GM12875 (cell line): Measurements from ENCODE around the gene HDGF.

Source experiments
- H3K4me3 ChIP-seq: one replicate; pipeline ENCODE4 v1.5.1; 2011; ENCODE audit warnings: low read depth, low read length, control low read depth
- TF ChIP-seq, protein P1 (sequence below): IDR thresholded peaks from 2 replicates; pipeline ENCODE4 v1.5.1; 2011; ENCODE audit warnings: low read depth, mild to moderate bottlenecking, control low read depth, inconsistent platforms, low read length, moderate library complexity, borderline replicate concordance; ENCODE audit not compliant: insufficient read depth

HDGF gene

DNA sequence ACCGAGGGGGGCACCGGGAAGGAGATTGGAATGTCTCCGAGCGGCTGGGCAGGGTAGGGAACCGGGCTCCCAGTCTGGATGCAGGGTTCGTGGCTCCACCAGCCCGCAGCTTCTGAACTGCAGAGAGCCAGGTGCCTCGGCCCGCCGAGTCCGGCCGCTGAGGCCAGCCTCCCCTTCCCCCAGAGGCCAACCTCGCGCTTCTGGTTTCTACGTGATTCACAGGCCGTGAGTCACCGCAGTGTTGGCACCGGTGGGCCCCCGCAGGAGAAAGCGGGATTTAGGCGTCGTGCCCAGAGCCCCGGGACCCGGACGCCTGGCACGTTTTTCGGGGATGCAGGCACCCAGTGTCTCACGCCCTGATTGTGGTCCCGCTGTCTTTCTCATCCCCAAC, 46.5 kb downstream of the HDGF start:
- TF ChIP-seq, protein P1, sequence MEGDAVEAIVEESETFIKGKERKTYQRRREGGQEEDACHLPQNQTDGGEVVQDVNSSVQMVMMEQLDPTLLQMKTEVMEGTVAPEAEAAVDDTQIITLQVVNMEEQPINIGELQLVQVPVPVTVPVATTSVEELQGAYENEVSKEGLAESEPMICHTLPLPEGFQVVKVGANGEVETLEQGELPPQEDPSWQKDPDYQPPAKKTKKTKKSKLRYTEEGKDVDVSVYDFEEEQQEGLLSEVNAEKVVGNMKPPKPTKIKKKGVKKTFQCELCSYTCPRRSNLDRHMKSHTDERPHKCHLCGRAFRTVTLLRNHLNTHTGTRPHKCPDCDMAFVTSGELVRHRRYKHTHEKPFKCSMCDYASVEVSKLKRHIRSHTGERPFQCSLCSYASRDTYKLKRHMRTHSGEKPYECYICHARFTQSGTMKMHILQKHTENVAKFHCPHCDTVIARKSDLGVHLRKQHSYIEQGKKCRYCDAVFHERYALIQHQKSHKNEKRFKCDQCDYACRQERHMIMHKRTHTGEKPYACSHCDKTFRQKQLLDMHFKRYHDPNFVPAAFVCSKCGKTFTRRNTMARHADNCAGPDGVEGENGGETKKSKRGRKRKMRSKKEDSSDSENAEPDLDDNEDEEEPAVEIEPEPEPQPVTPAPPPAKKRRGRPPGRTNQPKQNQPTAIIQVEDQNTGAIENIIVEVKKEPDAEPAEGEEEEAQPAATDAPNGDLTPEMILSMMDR: no peak
- no peak overlapping the region for H3K4me3 ChIP-seq

DNA sequence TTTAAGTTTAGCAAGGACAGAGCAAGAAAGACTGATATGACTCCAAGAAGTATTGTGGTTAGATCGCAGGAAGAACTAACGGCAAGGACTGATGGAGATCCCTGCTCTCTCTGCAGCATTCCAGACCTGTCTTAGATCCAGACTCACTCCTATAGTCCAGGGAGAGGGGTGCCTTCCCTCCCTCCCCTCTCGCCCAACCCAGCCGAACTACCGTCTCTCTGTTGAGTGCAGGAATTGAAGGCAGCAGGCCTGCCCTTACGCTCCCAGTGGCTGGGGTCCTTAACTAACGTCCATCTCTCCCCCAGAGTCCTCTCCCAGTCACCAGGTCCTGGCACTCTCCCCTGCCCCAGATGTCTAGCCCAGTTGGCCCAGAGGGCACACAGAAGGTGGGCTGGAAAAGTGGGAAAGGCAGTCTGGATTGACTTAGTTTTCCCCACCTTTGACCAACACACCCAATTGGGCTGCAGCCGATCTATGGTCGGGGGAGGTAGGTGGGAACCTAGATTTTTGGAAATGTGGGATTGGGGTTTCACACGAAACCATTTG, 47.2 kb downstream of the HDGF start:
- no peak overlapping the region for H3K4me3 ChIP-seq
- TF ChIP-seq, protein P1: no peak

DNA sequence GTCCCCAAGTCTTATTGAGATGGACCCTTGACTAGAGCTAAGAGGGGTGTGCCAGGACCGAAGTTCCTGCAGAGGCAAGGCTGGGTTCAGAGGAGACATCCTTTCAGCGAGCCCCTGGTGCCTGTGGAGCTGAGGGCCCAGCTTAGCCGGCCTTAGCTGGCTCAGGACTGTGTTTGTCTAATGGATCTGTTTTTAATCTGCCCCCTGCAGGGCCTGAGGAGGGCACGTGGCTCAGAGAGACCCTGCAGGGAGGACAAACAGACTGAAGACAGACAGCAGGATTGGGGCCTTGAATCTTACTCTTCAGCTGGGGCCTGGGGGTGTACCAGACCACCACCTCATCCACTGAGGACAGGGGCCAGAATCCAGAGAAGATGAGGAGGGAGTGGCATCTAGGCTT, 47.7 kb downstream of the HDGF start:
- no peak overlapping the region for H3K4me3 ChIP-seq
- TF ChIP-seq, protein P1: no peak

DNA sequence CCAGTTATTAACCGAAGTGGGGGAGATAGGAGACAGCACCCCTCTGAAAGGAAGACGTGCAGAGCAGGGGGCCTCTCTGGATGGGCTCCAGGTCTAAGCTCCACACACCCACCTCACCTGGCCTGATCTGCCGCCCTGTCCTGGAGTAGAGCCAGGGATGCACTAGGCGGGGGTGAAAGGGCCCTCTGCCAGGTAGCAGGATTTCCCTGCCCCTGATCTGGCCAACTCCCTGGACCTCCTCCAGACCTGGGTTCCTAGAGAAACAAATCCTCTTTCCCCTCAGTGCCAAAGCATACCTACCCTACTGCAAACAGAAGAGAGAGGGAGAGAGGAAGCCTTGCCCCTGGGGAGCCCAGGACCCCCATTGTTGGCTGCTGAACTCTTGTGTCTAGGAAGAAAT, 48.1 kb downstream of the HDGF start:
- H3K4me3 ChIP-seq: no peak overlapping the region
- TF ChIP-seq, protein P1: no peak

DNA sequence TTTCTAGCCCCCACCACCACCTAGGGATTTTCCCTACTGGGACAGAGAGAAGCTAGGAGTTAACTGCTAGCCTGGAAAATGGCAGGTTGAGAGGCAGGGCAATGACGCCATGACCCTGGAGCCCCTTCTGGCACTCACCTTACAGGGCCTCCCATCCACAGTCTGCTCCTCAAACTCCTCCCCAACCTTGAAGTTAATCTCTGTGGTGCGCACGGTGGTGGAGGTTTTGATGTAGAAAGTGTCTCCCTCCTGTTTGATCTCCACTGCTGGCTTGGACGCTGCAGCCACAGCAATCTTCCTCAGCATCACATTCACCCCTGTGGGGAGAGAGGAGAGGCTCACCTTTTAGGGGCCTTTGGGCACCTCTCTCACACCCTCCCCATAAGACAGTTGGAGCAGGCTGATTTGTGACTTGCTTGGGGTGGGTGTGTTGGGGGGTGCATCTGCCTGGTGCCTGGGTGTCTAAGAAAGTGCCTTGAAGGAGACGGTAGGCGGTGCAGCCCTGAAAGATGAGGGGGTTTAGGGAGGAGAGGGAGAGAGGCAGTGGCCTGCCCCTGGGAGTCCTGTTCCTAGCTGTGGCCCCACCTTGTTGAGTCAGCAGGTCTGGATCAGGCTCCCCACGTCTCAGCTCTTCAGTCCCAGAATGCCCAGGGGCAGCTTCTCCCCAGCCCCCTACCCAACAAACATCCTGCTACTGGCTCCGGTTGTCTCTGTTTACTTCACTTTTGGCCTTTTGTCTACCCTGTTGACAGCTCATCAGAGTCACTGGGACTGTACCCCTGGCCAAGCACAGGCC, 50.5 kb downstream of the HDGF start:
- H3K4me3 ChIP-seq: no peak overlapping the region
- TF ChIP-seq, protein P1: no peak

DNA sequence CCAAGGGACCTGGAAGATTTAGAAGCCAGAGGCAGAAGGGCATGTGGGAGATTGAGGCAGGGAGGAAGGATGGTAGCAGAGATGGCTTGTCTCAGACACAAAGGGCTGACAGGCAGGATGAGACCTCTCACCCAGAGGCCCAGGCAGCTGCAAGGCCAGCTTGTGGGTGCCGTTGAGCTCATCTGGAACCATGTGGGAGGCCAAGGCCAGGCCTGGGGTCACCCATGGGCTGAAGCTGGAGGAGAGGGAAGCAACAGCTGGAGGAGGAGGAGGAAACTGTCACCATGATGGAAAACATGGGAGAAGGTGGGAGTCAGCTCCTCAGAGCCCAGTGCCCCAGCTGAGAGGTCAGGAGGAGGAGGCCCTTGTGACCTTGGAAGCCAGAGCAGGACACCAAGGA, 52.5 kb downstream of the HDGF start:
- no peak overlapping the region for H3K4me3 ChIP-seq
- TF ChIP-seq, protein P1: no peak

DNA sequence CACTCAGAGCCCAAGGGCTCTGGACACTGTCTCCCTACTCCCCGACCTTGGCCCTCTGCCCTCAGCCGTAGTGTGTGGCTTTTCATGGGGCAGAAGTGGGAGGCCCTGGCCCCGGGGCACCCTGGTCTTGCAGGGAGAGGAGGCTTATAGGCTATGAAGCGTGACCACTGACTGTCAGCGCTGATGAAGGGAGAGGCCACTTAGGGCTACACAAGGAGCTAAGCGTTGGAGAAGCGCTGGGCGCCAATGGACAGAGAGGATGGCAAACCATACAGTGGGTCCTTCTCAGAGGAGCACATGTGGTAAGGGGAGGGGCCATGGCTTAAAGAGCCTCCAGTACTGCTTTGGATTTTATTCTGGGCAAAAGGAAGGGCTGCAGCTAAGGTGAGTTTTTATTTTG, 54.0 kb downstream of the HDGF start:
- TF ChIP-seq, protein P1: no peak

More for the DNA sequence above, 54.0 kb downstream of the HDGF start:
- H3K4me3 ChIP-seq: no peak overlapping the region
